Uterus (tissue), 4 donors: ENCODE results near the gene TEX19. TPM values are rescaled to one million over a fixed set of nuclear protein-coding genes. Genes with fewer than 3 reads are reported as not detected.
"Not testable (repeated sequence)": the region's sequence is repeated elsewhere in the genome, so short reads cannot be mapped to it uniquely, and the experiment has no call there.

Experiments
- DNase-seq, 2 donors: peaks; one replicate each; pipeline ENCODE4 v3.0.0-alpha.2; 2019 to 2020
- H3K27ac ChIP-seq, 2 donors: fragments of 200-600 bp; sonication (generic); 1 replicate in 1 of 2; 2 replicates in 1 of 2; pipeline ENCODE4 v1.5.1; 2016 to 2018
- H3K27me3 ChIP-seq, 2 donors: fragments of 200-600 bp; sonication (generic); one replicate each; pipeline ENCODE4 v1.5.1; 2018 to 2019; ENCODE audit warnings: control low read depth in 1 of 2
- H3K36me3 ChIP-seq, 2 donors: fragments of 200-600 bp; sonication (generic); one replicate each; pipeline ENCODE4 v1.5.1; 2019; ENCODE audit warnings: control low read depth in 1 of 2
- H3K4me1 ChIP-seq, 2 donors: fragments of 200-600 bp; sonication (generic); one replicate each; pipeline ENCODE4 v1.5.1; 2018 to 2019; ENCODE audit warnings: control low read depth in 1 of 2
- H3K4me3 ChIP-seq, 2 donors: fragments of 200-600 bp; sonication (generic); 1 replicate in 1 of 2; 2 replicates in 1 of 2; pipeline ENCODE4 v1.5.1; 2018 to 2019; ENCODE audit warnings: mild to moderate bottlenecking in 1 of 2
- H3K9me3 ChIP-seq, 2 donors: fragments of 200-600 bp; sonication (generic); one replicate each; pipeline ENCODE4 v1.5.1; 2019; ENCODE audit warnings: control low read depth in 1 of 2
- CTCF ChIP-seq, 4 experiments: fragments of 200-600 bp in 2 of 4; fragments of 450-650 bp in 2 of 4; sonication (generic) in 2 of 4; IDR thresholded peaks; one replicate each; pipeline ENCODE4 v1.5.1; 2016 to 2019; ENCODE audit warnings: antibody characterized with exemption in 4 of 4, mild to moderate bottlenecking in 2 of 4, moderate library complexity in 1 of 4
- POLR2A ChIP-seq, 2 donors: fragments of 450-650 bp; IDR thresholded peaks; one replicate each; pipeline ENCODE4 v1.6.1; 2016; ENCODE audit warnings: antibody characterized with exemption in 2 of 2, mild to moderate bottlenecking in 1 of 2, moderate library complexity in 1 of 2
- intact Hi-C: fragments of 100-400 bp; cut with DNase I; formaldehyde crosslinking; loops from one replicate; pipeline ENCODE4 v1.15.1; 2023; ENCODE audit warnings: low total_unique reads
- total RNA-seq, 4 donors: library from RNA; depleted of rRNA in 3 of 4; stranded (reverse); fragments of >200 nt in 3 of 4; gene quantifications; one replicate each; pipeline versions ENCODE4 v1.1.0 to v1.2.4, GENCODE V29; 2014 to 2023
- donor health status: DM: yes; HTN: yes; CAD: no.

Gene TEX19
- total RNA-seq, 4 donors from 2014 or later: not detected

DNA sequence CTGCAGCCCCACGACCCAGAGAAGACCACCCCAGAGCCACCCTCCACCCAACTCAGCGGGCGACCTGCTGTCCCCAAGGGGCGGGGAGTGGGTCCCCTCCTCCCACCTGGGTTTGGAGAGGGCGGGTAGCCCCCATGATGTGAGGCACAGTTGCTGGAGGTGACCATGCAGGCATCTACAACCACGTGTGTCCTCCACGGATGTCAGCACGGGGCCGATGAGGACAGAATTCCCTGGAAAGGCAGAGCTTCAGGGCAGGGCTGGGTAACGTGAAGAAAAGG, 19.6 kb downstream of the TEX19 start:
- TF ChIP-seq CTCF (IDR thresholded peaks at IDR 0.05) (no peak), POLR2A (IDR thresholded peaks at IDR 0.05) (no peak)
- H3K27me3 ChIP-seq: peaks cover 4 to 15% of the 10 kb centered on the region in 2 donors
- DNase-seq: no peak

GRCh38 chr17:82380860-82381702, 22.0 kb downstream of the TEX19 start:
- Histone ChIP-seq H3K4me1 (peaks cover 0 to 5% of the 10 kb centered on the region in 2 donors), H3K27ac (no peak overlapping the region)

More for the DNA sequence above, 19.6 kb downstream of the TEX19 start:
- H3K27ac ChIP-seq: no peak overlapping the region
- H3K4me3 ChIP-seq: no peak overlapping the region
- H3K4me1 ChIP-seq: no peaks in the 10 kb centered on the region
- intact Hi-C loops: no loop called here
- H3K36me3 ChIP-seq: no peaks in the 10 kb centered on the region
- H3K9me3 ChIP-seq: no peaks in the 10 kb centered on the region

DNA sequence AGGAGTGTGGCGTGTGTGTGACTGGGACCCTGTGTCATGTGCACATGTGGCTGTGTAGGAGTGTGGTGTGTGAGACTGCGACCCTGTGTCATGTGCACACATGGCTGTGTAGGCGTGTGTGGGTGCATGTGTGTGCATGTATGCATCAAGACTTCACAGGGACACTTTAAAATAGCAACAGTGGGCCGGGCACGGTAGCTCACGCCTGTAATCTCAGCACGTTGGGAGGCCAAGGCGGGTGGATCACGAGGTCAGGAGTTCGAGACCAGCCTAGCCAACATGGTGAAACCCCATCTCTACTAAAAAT, 22.6 kb downstream of the TEX19 start:
- H3K27ac ChIP-seq, H3K9me3 ChIP-seq, H3K36me3 ChIP-seq, H3K27me3 ChIP-seq, H3K4me1 ChIP-seq, intact Hi-C loops, DNase-seq, H3K4me3 ChIP-seq: not testable (repeated sequence)

More at GRCh38 chr17:82380860-82381702, 22.0 kb downstream of the TEX19 start:
- Histone ChIP-seq H3K4me3 (no peak overlapping the region), H3K9me3 (no peaks in the 10 kb centered on the region), H3K36me3 (no peaks in the 10 kb centered on the region), H3K27me3 (peaks cover 0 to 8% of the 10 kb centered on the region in 2 donors)
- intact Hi-C loops: no loop called here
- no peak for DNase-seq
- TF ChIP-seq POLR2A (IDR thresholded peaks at IDR 0.05): no peak
- no peak for TF ChIP-seq CTCF (IDR thresholded peaks at IDR 0.05)

DNA sequence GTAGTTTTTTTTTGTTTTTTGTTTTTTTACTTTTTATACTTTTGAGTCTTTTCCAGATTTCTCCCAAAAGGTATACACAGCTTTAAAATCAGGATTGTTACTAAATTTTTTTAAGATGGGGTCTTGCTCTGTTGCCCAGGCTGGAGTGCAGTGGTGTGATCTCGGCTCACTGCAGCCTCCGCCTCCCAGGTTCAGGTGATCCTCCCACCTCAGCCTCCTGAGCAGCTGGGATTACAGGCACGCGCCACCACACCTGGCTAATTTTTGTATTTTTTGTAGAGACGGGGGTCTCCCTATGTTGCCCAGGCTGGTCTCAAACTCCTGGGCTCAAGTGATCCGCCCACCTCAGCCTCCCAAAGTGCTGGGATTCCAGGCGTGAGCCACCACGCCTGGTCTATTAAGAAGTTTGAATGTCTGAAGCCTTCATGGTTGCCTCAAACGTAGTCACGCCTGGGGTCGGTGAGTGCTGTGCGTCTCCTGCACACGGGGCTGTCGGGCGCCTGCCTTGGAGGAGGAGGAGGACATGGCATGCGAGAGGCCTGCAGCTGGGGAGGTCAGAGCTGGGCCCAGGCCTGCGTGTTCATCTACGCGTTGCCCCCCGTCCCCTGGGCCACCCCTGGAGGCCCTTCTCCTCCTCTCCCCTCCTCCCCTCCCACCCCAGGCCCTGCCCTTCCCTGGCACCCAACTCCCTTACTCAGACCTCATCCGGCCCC, 23.3 kb downstream of the TEX19 start:
- H3K36me3 ChIP-seq, H3K4me1 ChIP-seq, DNase-seq, H3K27ac ChIP-seq, H3K4me3 ChIP-seq, H3K9me3 ChIP-seq, H3K27me3 ChIP-seq, intact Hi-C loops: not testable (repeated sequence)

DNA sequence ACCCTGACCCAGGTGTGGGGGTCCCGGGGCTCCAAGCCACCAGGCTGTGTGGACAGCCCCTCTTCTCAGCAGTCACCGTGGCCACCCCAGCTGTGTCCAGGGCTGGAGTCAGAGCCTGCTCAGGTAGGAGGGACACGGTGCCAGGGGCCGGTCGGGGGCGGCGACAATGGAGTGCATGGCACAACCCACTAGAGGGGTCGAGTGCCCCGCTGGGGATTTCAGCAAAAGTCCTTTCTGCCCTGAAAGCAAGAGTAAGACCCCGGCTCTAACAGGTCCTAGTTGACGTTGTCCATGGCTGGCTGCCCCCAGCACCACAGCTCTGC, 23.8 kb downstream of the TEX19 start:
- peaks cover 0 to 8% of the 10 kb centered on the region in 2 donors for H3K27me3 ChIP-seq
- H3K27ac ChIP-seq: no peak overlapping the region
- intact Hi-C loops: no loop called here
- no peaks in the 10 kb centered on the region for H3K9me3 ChIP-seq
- no peak for DNase-seq
- H3K4me1 ChIP-seq: peaks cover 0 to 5% of the 10 kb centered on the region in 2 donors
- no peaks in the 10 kb centered on the region for H3K36me3 ChIP-seq
- TF ChIP-seq CTCF (IDR thresholded peaks at IDR 0.05) (no peak), POLR2A (IDR thresholded peaks at IDR 0.05) (no peak)
- no peak overlapping the region for H3K4me3 ChIP-seq

- Histone ChIP-seq H3K27ac (no peak overlapping the region), H3K36me3 (no peaks in the 10 kb centered on the region), H3K4me1 (peaks cover 0 to 5% of the 10 kb centered on the region in 2 donors), H3K9me3 (no peaks in the 10 kb centered on the region), H3K27me3 (peaks cover 0 to 6% of the 10 kb centered on the region in 2 donors), H3K4me3 (no peak overlapping the region)
- DNase-seq: no peak
- intact Hi-C loops: no loop called here
- no peak for TF ChIP-seq POLR2A (IDR thresholded peaks at IDR 0.05)
- TF ChIP-seq CTCF (IDR thresholded peaks at IDR 0.05): no peak
Measured at GRCh38 chr17:82383411-82383810, 24.4 kb downstream of the TEX19 start.
